NCI-H446 treated with DMSO at 0.1 percent for 48 hours (cell line): Measurements from ENCODE around the gene FICD.
"Not testable (repeated sequence)": the region's sequence is repeated elsewhere in the genome, so short reads cannot be mapped to it uniquely, and the experiment has no call there.

Experiments used
- DNase-seq: peaks from one replicate; lab custom pipeline; 2025; lab: John Stamatoyannopoulos, UW

The FICD gene

GRCh38 chr12:108538146-108538545 is 23.1 kb downstream of the FICD start:
- DNase-seq: no peak

GRCh38 chr12:108538616-108539195 is 23.6 kb downstream of the FICD start:
- DNase-seq: no peak

GRCh38 chr12:108542320-108542719 is 27.2 kb downstream of the FICD start:
- no peak for DNase-seq

GRCh38 chr12:108543652-108544051 is 28.6 kb downstream of the FICD start:
- DNase-seq: no peak

- no peak for DNase-seq
Measured at GRCh38 chr12:108547686-108548085, 32.6 kb downstream of the FICD start.

- DNase-seq: no peak
Measured at GRCh38 chr12:108548954-108549521, 34.0 kb downstream of the FICD start.

- DNase-seq: no peak
Measured at GRCh38 chr12:108551535-108551934, 36.5 kb downstream of the FICD start.

GRCh38 chr12:108553799-108554198 is 38.7 kb downstream of the FICD start:
- DNase-seq: no peak

- not testable (repeated sequence) for DNase-seq
Measured at GRCh38 chr12:108555383-108555782, 40.3 kb downstream of the FICD start.

GRCh38 chr12:108559007-108559655 is 44.1 kb downstream of the FICD start:
- DNase-seq: no peak

- no peak for DNase-seq
Measured at GRCh38 chr12:108559748-108560147, 44.7 kb downstream of the FICD start.

GRCh38 chr12:108560321-108560721 is 45.2 kb downstream of the FICD start:
- no peak for DNase-seq

GRCh38 chr12:108560752-108561719 is 46.0 kb downstream of the FICD start, which contains the start of gene SART3:
Gene SART3, minus strand, starts transcription at chr12:108561173. Its CDS starts 19 bp downstream, at chr12:108561154.
- DNase-seq: peak; percentile 79

- DNase-seq: no peak
Measured at GRCh38 chr12:108561852-108562347, 46.8 kb downstream of the FICD start.

GRCh38 chr12:108562348-108563135 is 47.5 kb downstream of the FICD start, which contains the start of gene ISCU:
Gene ISCU, plus strand, starts transcription at chr12:108562596. Its CDS starts 27 bp downstream, at chr12:108562623.
- peak; percentile 89 for DNase-seq

- DNase-seq: peak; percentile 38
Measured at GRCh38 chr12:108563136-108563803, 48.2 kb downstream of the FICD start.

- DNase-seq: no peak
Measured at GRCh38 chr12:108563804-108564151, 48.7 kb downstream of the FICD start.

GRCh38 chr12:108564724-108565123 is 49.6 kb downstream of the FICD start:
- no peak for DNase-seq

- DNase-seq: no peak
Measured at GRCh38 chr12:108565146-108565545, 50.1 kb downstream of the FICD start.

GRCh38 chr12:108565976-108566375 is 50.9 kb downstream of the FICD start:
- DNase-seq: peak; percentile 57

- no peak for DNase-seq
Measured at GRCh38 chr12:108566452-108566851, 51.4 kb downstream of the FICD start.
